Lower lobe of right lung (tissue), 2 donors: ENCODE results near the gene DOCK1. TPM values are rescaled to one million over a fixed set of nuclear protein-coding genes. Genes with fewer than 3 reads are reported as not detected.

ENCODE experiments used
- ATAC-seq, 2 donors: fragments of 200-7000 bp; cut with Tn5 transposase; one replicate each; pipeline ENCODE4 v1.9.1; 2020 to 2022; ENCODE audit warnings: mild to moderate bottlenecking in 2 of 2, moderate library complexity in 2 of 2
- DNase-seq: peaks from one replicate; pipeline ENCODE4 v3.0.0-alpha.2; 2020
- H3K27ac ChIP-seq: fragments of 200-600 bp; one replicate; pipeline ENCODE4 v1.8.0; 2022
- H3K27me3 ChIP-seq: fragments of 200-600 bp; one replicate; pipeline ENCODE4 v1.8.0; 2022; ENCODE audit warnings: low read depth
- H3K36me3 ChIP-seq: fragments of 200-600 bp; one replicate; pipeline ENCODE4 v1.8.0; 2022; ENCODE audit warnings: mild to moderate bottlenecking
- H3K4me1 ChIP-seq: fragments of 200-600 bp; one replicate; pipeline ENCODE4 v1.8.0; 2022
- H3K4me3 ChIP-seq: fragments of 200-600 bp; one replicate; pipeline ENCODE4 v1.8.0; 2022; ENCODE audit warnings: mild to moderate bottlenecking
- H3K9me3 ChIP-seq: fragments of 200-600 bp; one replicate; pipeline ENCODE4 v1.8.0; 2022
- intact Hi-C: fragments of 100-400 bp; cut with DNase I; formaldehyde crosslinking; loops from one replicate; pipeline ENCODE4 v1.11.0; 2022
- total RNA-seq: library from RNA; stranded (reverse); fragmentation: NEBNext Ultra II Directional; extraction: Animal tissue kit (Norgen Biotek cat#: 25700); gene quantifications from one replicate; pipeline ENCODE4 v1.2.1, GENCODE V29; 2021
- TF ChIP-seq, protein P1 (sequence below): fragments of 200-600 bp; IDR thresholded peaks from one replicate; pipeline ENCODE4 v1.8.0; 2022; ENCODE audit warnings: antibody characterized with exemption, mild to moderate bottlenecking
- donor health status: DM: no; HTN: yes; CAD: no; lungs with severe emphysema.

Gene DOCK1
- total RNA-seq, 1 donor from 2014 or later = 44.8 TPM

DNA sequence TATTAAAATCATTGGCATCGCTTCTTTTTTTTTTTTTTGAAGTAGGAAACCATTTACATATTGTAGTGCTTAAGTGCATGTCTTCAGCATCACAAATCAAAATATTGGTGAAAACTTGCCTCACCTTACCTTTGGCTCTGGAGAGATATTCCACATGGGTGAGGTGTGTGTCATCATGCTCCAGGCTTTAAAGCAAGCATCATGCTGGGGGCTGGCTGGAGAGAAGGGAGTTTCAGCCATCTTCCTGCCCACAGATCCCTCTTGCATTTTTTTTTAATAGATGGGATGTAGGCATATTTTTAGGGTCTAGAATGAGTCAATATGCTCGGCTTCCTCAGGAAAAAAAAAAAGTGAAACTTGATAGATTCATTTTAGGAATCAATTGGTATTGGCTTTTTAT lies 293.5 kb downstream of the DOCK1 start:
- DNase-seq (no peak), ATAC-seq (no peak)
- no peak overlapping the region for H3K4me3 ChIP-seq
- H3K27me3 ChIP-seq = peaks cover 25% of the 10 kb centered on the region
- no peaks in the 10 kb centered on the region for H3K36me3 ChIP-seq
- TF ChIP-seq, protein P1, sequence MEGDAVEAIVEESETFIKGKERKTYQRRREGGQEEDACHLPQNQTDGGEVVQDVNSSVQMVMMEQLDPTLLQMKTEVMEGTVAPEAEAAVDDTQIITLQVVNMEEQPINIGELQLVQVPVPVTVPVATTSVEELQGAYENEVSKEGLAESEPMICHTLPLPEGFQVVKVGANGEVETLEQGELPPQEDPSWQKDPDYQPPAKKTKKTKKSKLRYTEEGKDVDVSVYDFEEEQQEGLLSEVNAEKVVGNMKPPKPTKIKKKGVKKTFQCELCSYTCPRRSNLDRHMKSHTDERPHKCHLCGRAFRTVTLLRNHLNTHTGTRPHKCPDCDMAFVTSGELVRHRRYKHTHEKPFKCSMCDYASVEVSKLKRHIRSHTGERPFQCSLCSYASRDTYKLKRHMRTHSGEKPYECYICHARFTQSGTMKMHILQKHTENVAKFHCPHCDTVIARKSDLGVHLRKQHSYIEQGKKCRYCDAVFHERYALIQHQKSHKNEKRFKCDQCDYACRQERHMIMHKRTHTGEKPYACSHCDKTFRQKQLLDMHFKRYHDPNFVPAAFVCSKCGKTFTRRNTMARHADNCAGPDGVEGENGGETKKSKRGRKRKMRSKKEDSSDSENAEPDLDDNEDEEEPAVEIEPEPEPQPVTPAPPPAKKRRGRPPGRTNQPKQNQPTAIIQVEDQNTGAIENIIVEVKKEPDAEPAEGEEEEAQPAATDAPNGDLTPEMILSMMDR = no peak
- peaks cover 17% of the 10 kb centered on the region for H3K4me1 ChIP-seq
- intact Hi-C loops = no loop called here
- H3K9me3 ChIP-seq = no peaks in the 10 kb centered on the region
- H3K27ac ChIP-seq = no peak overlapping the region

DNA sequence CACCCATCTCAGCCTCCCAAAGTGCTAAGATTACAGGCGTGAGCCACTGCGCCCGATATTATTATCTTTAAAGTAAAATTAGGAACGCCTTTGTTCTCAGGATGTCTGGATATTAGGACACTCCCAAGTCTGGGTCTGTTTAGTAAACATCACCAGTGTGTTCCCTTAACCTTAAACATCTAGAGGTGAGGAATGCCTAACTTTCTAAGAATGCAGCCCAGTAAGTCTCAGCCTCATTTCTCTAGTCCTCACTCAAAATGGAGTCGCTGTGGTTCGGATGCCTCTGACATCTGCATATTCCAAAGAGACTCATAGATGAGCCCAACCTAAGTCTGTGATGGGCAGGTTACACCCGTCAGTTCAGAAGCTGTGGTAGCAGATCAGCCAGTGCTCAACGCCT lies 295.4 kb downstream of the DOCK1 start:
- ATAC-seq (no peak), DNase-seq (no peak)
- TF ChIP-seq, protein P1 = no peak
- Histone ChIP-seq H3K4me3 (no peak overlapping the region), H3K27me3 (peaks cover 10% of the 10 kb centered on the region), H3K9me3 (no peaks in the 10 kb centered on the region), H3K27ac (no peak overlapping the region), H3K36me3 (no peaks in the 10 kb centered on the region), H3K4me1 (peaks cover 2% of the 10 kb centered on the region)
- intact Hi-C loops = no loop called here

DNA sequence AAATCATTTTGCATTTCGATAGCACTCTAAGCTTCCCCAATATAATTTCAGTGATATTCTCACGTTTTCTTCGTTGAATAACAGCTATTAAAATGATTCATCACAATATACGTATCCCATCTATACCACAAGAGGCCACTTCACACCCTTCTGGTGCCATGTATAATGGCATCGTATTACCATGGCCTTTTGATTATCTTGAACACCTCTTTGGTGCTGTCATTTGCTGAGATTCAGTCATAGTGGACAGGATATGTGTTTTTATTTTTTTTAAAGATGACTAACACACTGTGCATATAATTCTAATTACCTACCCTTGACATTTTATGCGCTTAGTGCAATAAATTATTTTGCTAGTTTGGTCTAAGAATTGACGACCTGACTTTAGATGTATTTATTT lies 297.8 kb downstream of the DOCK1 start:
- TF ChIP-seq, protein P1 = no peak
- Histone ChIP-seq H3K36me3 (no peaks in the 10 kb centered on the region), H3K4me3 (no peak overlapping the region), H3K27me3 (no peaks in the 10 kb centered on the region), H3K27ac (no peak overlapping the region), H3K4me1 (no peaks in the 10 kb centered on the region), H3K9me3 (no peaks in the 10 kb centered on the region)
- intact Hi-C loops = no loop called here
- DNase-seq = no peak
- no peak for ATAC-seq

DNA sequence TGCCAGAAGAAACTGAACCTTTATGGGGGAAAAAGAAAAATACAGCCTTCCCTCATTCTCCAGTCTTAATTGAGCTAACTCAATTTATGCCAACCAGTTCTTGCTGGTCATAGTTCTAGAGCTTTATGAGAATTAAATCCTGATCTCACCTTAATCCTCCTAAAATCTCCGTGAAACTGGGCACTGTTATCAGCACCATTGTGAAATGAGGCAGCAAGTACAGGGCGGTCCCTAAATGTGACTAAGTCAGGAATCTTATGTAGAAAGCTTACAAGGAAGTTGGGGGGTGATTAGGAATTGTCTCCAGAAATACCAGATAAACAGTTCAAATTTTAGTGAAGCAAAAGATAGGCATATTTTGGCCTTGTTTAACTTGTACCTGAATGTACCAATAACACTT lies 301.9 kb downstream of the DOCK1 start:
- Histone ChIP-seq H3K27me3 (no peaks in the 10 kb centered on the region), H3K4me3 (no peak overlapping the region), H3K4me1 (no peaks in the 10 kb centered on the region), H3K27ac (no peak overlapping the region), H3K9me3 (no peaks in the 10 kb centered on the region), H3K36me3 (peaks cover 4% of the 10 kb centered on the region)
- no peak for ATAC-seq
- TF ChIP-seq, protein P1 = no peak
- no peak for DNase-seq
- intact Hi-C loops = no loop called here

DNA sequence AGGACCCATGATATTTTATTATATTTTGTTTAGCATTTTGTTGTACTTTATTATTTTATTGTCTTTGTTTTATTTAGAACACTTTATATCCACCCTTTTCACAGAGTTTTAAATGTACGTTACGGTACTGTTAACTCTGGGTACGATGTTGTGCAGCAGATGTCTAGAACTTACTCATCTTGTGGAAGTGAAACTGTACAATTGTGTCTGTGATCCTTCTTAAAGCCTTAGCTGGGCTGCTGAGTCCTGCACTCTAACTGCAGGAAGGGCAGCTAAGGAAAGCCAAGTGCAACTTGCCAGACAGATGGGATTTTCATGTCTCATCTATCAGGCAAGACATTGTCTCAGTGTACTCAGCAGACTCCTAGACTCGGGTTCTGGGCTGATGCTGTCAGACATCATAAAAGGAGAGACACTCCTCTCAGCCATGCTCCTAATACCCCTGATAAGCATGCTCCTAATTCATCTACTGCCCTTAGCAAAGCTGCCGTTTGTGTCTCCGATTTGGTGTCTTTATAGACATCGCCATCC lies 305.8 kb downstream of the DOCK1 start:
- TF ChIP-seq, protein P1 = no peak
- Histone ChIP-seq H3K4me1 (no peaks in the 10 kb centered on the region), H3K27ac (no peak overlapping the region), H3K36me3 (peaks cover 4% of the 10 kb centered on the region), H3K27me3 (no peaks in the 10 kb centered on the region), H3K4me3 (no peak overlapping the region), H3K9me3 (no peaks in the 10 kb centered on the region)
- no peak for ATAC-seq
- intact Hi-C loops = no loop called here
- no peak for DNase-seq

DNA sequence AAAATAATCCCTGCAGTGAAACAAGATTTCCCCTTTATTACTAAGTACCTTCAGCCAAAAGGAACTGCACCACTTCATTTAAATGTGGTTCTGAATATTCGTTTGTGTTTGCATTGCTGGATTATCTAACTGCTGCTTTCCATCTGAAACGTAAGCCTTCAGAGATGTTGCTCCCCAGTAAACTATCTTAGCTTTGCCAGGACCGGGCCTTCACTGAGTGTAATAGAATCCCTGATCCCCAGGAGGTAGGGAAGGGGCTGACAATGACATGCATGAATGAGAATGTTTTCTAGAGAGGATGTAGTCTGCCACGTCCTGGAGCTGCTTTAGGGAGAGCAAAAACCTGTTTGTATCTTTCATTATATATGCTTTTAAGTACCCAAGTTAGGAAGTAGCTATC lies 310.6 kb downstream of the DOCK1 start:
- no peaks in the 10 kb centered on the region for H3K9me3 ChIP-seq
- H3K4me3 ChIP-seq = no peak overlapping the region
- no peaks in the 10 kb centered on the region for H3K36me3 ChIP-seq
- intact Hi-C loops = no loop called here
- H3K4me1 ChIP-seq = no peaks in the 10 kb centered on the region
- H3K27ac ChIP-seq = no peak overlapping the region
- DNase-seq (no peak), ATAC-seq (no peak)
- TF ChIP-seq, protein P1 = no peak
- no peaks in the 10 kb centered on the region for H3K27me3 ChIP-seq
